IPS DF 4.7 (cell line): ENCODE data around the gene PLIN3.
"Not testable (repeated sequence)": the region's sequence is repeated elsewhere in the genome, so short reads cannot be mapped to it uniquely, and the experiment has no call there.

Experiments
- DNase-seq: peaks from one replicate; pipeline ENCODE4 v3.0.0-alpha.2; 2013; ENCODE audit warnings: low spot score; ENCODE audit errors: extremely low read depth

The PLIN3 gene

DNA sequence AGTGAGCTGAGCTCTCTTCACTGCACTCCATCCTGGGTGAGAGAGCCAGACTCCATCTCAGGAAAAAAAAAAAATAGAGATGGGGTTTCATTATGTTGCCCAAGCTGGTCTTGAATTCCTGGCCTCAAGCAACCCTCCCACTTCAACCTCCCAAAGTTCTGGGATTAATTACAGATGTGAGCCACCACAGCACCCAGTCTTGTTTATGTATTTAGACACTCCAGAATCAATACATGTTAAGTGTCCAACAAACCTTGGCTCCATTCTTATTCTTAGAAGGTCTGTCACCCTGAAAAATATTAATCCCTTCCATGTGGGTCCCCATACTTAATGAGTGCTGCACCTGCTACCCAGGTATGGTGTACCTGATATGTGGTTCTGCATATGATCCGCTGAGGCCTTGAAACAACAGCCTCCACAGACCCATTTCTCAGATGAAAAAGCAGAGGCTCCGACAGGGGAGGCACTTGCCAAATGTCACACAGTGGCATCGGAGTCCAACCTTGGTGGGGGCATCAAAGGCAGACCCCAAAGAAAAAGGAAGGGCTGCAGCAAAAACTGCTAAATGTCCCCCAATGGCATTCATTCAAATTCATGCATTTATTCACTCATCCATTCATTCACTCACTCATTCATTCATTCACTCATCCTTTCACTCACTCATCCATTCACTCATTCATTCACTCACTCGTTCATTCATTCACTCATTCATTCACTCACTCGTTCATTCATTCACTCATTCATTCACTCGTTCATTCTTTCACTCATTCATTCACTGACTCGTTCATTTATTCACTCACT, 52.6 kb downstream of the PLIN3 start:
- DNase-seq = no peak

DNA sequence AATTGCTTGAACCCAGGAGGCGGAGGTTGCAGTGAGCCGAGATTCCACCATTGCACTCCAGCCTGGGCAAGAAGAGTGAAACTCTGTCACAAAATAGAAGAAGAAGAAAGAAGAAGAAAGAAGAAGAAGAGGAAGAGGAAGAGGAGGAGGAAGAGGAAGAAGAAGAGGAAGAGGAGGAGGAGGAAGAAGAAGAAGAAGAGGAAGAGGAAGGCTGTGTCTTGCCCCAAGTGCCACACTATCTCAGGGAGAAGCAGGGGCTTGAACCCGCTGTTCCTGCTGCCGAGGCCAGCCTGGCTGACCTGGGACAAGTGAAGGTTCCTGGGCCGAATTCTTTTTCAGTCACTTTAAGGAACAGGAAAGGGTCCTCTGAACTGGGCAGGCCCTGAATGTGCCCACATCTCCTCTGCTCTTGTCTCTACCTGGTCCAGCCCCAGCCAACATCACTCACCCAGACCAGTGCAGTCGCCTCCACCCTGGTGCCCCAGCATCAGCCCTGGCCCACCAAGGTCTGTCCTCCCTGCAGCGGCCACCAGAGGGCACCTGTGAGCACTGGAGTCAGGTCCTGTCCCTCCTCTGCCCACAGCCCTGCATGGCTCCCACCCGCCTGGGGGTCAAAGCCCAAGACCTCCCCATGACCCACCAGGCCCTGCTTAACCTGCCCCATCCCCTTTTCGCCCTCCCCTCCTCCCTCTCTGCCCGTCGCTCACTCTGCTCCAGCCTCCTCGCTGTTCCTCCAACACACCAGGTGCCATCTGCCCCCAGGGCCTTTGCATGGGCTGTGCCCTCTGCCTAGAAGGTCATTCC, 55.9 kb downstream of the PLIN3 start:
- DNase-seq = no peak

DNA sequence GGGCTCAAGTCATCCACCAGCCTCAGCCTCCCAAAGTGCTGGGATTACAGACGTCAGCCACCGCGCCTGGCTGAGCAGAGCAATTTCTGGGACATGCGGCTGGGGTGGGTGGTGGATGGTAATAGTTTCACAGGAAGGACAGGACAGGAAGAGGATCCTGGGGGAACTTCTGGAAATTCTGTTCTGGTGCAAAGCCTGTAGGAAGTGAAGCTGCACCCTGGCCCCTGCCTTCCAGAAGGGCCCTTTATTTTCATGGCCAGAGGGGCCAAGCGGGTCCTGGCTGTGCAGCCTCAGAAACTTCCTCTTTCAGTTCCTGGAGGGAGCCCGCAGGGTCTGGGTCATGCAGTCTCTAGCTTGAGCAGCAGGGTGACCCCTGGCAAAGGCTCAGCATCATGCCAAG, 60.3 kb downstream of the PLIN3 start:
- no peak for DNase-seq

DNA sequence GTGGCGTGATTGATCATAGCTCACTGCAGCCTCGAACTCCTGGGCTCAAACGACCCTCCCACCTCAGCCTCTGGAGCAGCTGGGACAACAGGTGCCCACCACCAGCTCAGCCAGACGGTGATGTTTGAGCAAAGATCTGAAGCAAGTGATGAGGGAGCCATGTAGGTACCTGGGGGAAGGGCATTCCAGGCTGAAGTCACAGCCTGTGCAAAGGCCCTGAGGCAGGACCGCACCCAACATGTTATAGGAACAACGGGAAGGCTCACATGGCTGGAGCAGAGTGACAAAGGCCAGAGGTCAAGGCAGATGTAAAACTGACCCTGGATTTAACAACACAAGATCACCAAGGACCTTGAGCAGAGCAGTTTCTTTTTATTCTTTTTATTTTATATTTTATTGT, 61.1 kb downstream of the PLIN3 start:
- DNase-seq = no peak

DNA sequence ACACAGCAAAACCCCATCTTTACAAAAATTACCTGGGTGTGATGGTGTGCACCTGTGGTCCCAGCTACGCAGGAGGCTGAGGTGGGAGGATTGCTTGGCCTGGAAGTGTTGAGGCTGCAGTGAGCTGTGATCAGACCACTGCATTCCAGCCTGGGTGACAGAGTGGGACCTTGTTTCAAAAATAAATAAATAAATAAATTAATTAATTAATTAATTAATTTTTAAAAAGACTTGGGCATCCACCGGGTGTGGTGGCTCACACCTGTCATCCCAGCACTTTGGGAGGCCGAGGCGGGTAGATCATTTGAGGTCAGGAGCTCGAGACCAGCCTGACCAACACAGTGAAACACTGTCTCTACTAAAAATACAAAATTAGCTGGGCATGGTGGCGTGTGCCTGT, 62.3 kb downstream of the PLIN3 start:
- not testable (repeated sequence) for DNase-seq

DNA sequence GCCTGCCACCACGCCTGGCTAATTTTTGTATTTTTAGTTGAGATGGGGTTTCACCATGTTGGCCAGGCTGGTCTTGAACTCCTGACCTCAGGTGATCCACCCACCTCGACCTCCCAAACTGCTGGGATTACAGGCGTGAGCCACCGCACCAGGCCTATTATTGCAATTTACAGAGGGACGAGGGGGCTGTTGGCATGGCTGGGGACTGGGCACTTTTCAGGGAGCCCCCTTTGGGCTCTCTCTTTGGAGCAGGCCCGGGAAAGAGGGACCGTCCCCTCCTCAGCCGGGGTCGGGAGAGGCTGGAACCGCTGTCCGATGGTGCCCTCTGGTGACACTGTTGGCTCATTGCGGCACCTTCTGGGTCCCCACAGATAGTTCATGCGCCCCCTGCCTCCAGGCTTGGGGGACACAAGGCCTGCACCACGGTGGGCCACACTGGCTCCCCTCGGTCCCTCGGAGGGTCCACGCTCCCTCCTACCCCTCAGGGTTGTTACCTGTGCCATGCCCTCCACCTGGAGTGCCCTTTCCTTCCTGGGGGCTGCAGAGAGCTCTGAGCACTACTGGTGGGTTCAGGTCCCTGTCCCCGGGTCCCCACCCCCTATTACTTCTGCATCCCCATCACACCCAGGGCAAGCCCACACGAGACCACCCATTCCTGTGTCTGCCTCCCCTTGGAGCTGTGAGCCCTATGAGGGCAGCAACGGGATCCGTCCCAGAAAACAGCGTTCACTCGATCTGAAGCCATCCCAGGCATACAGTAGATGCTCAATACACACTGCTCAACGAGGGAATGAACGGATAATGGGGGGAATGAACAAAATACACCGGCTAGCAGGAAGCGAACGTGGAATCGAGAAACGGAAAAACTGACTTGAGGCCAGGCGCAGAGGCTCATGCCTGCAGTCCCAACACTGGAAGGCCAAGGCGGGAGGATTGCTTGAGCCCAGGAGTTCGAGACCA, 63.5 kb downstream of the PLIN3 start:
- DNase-seq = peak; percentile 30

DNA sequence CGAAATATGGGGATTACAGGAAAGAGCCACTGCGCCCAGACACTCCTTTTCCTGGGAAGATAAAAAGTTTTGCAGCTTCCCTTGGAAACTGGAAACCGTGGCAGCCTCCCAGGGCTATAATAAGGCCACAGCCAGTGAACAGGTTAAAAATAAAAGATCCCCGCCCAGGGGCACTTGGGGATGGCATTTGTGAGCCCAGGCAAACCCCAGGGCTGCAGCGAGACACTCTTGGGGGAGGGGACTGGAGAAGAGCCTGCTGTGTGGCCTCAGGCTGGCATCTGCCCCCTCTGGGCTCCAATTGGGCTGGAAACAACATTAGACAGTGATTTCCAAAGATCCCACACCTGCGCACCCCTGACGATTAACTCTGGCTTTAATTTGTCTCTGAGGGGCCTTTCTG, 64.8 kb downstream of the PLIN3 start:
- DNase-seq = no peak

DNA sequence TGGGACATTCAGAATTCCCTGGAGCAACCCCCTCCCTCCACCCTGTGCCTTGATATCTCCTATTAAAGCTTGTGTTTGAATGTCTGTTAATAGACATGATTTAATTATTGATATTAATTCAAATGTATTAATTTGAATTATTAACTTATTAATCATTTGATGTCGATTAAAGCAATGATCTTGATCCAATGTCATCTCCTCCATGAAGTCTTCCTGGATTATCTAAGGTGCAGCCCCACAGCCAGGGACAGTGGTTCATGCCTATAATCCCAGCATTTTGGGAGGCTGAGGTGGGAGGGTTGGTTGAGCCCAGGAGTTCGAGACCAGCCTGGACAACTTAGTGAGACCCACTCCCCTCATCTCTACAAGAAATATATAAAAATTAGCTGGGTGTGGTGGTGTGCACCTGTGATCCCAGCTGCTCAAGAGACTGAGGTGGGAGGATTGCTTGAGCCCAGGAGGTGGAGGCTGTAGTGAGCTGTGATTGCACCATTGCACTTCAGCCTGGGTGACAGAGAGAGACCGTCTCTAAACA, 66.3 kb downstream of the PLIN3 start:
- DNase-seq = no peak

DNA sequence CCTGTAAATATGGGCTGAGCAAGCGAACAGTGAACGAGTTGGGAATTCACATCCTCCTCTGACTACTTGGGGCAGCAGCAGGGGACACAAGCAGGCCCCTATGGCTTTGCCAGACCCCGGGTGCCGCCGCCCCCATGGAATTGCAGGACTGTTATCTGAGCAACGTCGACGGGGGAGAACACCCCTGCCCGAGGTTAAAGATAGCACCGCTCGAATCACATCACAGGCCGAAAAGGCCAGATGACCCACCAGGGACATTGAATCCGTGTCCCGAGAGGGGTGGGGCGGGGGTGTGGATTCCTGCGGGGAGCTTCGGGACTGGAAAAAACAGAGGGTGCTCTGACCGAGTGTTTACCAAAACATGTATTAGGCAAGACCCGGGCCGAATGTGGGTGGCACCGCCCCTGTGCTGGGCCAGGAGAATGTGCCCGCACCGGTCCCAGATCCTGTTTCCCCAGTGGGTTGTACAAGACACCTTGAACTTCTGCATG, 66.8 kb downstream of the PLIN3 start:
- no peak for DNase-seq

DNA sequence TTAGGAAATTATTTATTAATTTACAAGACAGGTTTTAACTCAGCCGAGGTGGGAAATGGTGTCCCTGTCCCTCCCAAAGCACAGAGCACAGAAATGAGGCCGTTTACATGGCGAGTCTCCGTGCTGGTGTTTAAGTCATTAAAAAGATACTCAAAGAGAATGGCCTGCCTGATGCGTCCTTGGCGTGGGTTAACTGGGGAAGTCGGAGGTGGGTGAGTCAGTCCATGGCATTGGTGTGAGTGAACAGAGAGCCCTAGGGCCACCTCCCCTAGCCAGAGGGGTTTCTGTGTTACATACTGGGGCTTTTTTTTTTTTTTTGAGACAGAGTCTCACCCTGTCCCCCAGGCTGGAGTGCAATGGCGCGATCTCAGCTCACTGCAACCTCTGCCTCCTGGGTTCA, 72.1 kb downstream of the PLIN3 start:
- DNase-seq = no peak

DNA sequence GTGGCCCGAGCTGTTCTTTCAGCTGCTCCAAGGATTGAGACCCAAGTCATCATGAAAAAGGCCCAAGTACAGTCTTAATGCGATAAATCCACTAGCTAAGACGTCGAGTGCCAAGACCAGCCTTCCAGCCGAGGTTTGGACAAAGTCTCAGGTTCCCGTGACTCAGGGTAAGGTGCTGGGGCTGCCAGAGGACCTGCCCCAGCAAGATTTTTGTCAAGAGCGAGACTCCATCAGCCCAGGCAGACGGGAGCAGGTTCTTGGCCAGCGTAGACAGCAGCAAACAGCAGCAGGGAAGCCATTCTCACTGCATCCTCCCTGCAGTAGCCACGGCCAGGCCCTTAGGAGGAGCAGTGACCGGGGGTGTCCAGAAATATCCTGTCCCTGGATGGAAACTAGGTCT, 72.5 kb downstream of the PLIN3 start:
- DNase-seq = no peak

DNA sequence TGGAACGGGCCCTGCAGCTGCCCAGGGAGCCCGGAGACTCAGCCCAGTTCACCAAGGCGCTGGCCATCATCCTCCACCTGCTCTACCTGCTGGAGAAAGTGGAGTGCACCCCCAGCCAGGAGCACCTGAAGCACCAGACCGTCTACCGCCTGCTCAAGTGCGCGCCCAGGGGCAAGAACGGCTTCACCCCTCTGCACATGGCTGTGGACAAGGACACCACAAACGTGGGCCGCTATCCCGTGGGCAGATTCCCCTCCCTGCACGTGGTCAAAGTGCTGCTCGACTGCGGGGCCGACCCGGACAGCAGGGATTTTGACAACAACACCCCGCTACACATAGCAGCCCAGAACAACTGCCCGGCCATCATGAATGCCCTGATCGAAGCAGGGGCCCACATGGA, 74.2 kb downstream of the PLIN3 start:
- not testable (repeated sequence) for DNase-seq

DNA sequence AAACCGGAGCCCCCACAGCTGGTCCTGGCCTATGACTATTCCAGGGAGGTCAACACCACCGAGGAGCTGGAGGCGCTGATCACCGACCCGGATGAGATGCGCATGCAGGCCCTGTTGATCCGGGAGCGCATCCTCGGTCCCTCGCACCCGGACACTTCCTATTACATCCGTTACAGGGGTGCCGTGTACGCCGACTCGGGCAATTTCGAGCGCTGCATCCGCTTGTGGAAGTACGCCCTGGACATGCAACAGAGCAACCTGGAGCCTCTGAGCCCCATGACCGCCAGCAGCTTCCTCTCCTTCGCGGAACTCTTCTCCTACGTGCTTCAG, 74.6 kb downstream of the PLIN3 start:
- DNase-seq = not testable (repeated sequence)

DNA sequence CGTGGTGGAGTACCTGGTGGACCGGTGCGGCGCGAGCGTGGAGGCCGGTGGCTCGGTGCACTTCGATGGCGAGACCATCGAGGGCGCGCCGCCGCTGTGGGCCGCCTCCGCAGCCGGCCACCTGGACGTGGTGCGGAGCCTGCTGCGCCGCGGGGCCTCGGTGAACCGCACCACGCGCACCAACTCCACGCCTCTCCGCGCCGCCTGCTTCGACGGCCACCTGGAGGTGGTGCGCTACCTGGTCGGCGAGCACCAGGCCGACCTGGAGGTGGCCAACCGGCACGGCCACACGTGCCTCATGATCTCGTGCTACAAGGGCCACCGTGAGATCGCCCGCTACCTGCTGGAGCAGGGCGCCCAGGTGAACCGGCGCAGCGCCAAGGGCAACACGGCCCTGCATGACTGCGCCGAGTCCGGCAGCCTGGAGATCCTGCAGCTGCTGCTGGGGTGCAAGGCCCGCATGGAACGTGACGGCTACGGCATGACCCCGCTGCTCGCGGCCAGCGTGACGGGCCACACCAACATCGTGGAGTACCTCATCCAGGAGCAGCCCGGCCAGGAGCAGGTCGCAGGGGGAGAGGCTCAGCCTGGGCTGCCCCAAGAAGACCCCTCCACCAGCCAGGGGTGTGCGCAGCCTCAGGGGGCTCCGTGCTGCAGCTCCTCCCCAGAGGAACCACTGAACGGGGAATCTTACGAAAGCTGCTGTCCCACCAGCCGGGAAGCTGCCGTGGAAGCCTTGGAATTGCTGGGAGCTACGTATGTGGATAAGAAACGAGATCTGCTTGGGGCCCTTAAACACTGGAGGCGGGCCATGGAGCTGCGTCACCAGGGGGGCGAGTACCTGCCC, 75.2 kb downstream of the PLIN3 start:
- DNase-seq = not testable (repeated sequence)

DNA sequence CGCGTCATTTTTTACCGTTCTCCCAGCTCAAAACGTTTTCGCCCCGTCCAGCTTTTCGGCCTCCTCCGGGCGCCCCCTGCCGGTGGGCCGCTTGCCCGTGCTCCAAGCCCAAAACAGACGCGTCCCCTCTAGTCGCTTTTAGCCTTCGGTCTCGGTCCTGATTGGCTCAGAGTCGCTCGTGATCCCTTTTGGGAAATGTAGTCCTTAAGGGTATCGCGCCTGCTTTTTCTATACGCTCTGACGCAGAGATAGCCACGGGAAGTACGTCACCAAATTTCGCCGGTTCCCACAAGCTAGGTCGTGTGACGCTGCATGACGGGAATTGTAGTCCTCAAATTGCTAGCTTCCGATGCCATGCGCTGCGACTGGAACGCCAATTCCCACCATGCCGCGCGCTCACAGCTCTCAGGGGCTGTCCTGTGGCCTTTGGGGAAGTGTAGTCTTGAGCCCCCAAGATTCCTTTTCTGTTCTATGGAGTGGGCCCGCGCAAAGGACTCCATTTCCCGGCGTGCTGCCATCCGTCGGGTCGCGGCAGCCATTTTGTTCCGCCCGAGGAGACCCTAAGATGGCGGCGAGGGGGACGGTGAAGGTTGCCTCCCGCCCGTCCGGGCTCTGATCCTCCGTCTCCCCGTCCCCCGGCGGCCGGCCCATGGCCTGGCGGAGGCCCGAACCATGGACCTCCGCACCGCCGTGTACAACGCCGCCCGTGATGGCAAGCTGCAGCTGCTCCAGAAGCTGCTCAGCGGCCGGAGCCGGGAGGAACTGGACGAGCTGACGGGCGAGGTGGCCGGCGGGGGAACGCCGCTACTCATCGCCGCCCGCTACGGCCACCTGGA, 76.1 kb downstream of the PLIN3 start, which contains the start of gene FEM1A:
FEM1A (plus strand) TSS at position 552 of the 836 bp plus-strand sequence; CDS start at position 673, 121 bp downstream.
- DNase-seq = peak; percentile 100
